K562 (cell line): ENCODE results near the gene SELENOO.

Source experiments
- BRF1 ChIP-seq: IDR thresholded peaks from 3 replicates; pipeline ENCODE4 v1.6.1; 2011; ENCODE audit warnings: borderline replicate concordance, mild to moderate bottlenecking; ENCODE audit not compliant: insufficient read length; ENCODE audit errors: extremely low read depth
- CBFA2T3 ChIP-seq: fragments of 450-650 bp; IDR thresholded peaks from 2 replicates; pipeline ENCODE4 v1.6.1; 2017
- CTCF ChIP-seq, 3 experiments: IDR thresholded peaks in 2 of 3; conservative IDR thresholded peaks in 1 of 3; 2 replicates each; pipeline ENCODE4 v1.5.1; 2011 to 2012; ENCODE audit warnings: low read length in 3 of 3, mild to moderate bottlenecking in 3 of 3, control low read depth in 2 of 3, improper control_type of control experiment in 1 of 3, inconsistent platforms in 1 of 3, low read depth in 1 of 3, mixed read lengths in 1 of 3, moderate library complexity in 1 of 3; ENCODE audit not compliant: insufficient read depth in 2 of 3
- ETV5 ChIP-seq: sonication (generic); formaldehyde crosslinking; IDR thresholded peaks from 2 replicates; pipeline ENCODE4 v1.4.0; 2020; ENCODE audit warnings: low read depth, mild to moderate bottlenecking, missing genetic modification reagents
- KLF13 ChIP-seq: fragments of 450-650 bp; IDR thresholded peaks from 2 replicates; pipeline ENCODE4 v1.6.1; 2016; ENCODE audit warnings: missing genetic modification characterization, low read depth, mild to moderate bottlenecking, missing compliant biosample characterization, moderate library complexity, borderline replicate concordance
- MAZ ChIP-seq, 2 experiments: fragments of 450-650 bp in 1 of 2; sonication (generic) in 1 of 2; formaldehyde crosslinking; IDR thresholded peaks in 1 of 2; conservative IDR thresholded peaks in 1 of 2; 2 replicates each; pipeline versions ENCODE4 v1.4.0 to v1.5.0; 2020; ENCODE audit warnings: mild to moderate bottlenecking in 1 of 2, missing genetic modification reagents in 1 of 2
- MYBL2 ChIP-seq, 2 experiments: fragments of 450-650 bp in 1 of 2; sonication (generic) in 1 of 2; formaldehyde crosslinking in 1 of 2; IDR thresholded peaks; 2 replicates each; pipeline versions ENCODE4 v1.6.1 to v1.8.1; 2017 to 2022; ENCODE audit warnings: borderline replicate concordance in 1 of 2, inconsistent platforms in 1 of 2, low read depth in 1 of 2, mild to moderate bottlenecking in 1 of 2, missing genetic modification reagents in 1 of 2, moderate library complexity in 1 of 2
- POLR2AphosphoS2 ChIP-seq: IDR thresholded peaks from 2 replicates; pipeline ENCODE4 v1.6.1; 2012; ENCODE audit warnings: low read length, improper control_type of control experiment
- RBFOX2 ChIP-seq: fragments of 200-400 bp; formaldehyde crosslinking; IDR thresholded peaks from 2 replicates; pipeline ENCODE4 v1.6.1; 2017; ENCODE audit warnings: low read depth, mild to moderate bottlenecking, low read length, moderate library complexity
- RBM22 ChIP-seq: fragments of 200-400 bp; formaldehyde crosslinking; IDR thresholded peaks from 2 replicates; pipeline ENCODE4 v1.6.1; 2018; ENCODE audit warnings: low read length, low read depth; ENCODE audit not compliant: poor library complexity, severe bottlenecking
- SRSF7 ChIP-seq: fragments of 200-400 bp; formaldehyde crosslinking; optimal IDR thresholded peaks from 2 replicates; pipeline ENCODE3; 2017; ENCODE audit warnings: mild to moderate bottlenecking, low read depth, low read length
- USF1 ChIP-seq: sonication (generic); formaldehyde crosslinking; IDR thresholded peaks from 2 replicates; pipeline ENCODE4 v1.9.0; 2022; ENCODE audit warnings: mild to moderate bottlenecking, missing genetic modification reagents
- TF ChIP-seq, protein P1 (sequence below): fragments of 250-450 bp; sonication (Bioruptor Pico); IDR thresholded peaks from 2 replicates; pipeline ENCODE4 v1.5.1; 2021; ENCODE audit warnings: mild to moderate bottlenecking

DNA sequence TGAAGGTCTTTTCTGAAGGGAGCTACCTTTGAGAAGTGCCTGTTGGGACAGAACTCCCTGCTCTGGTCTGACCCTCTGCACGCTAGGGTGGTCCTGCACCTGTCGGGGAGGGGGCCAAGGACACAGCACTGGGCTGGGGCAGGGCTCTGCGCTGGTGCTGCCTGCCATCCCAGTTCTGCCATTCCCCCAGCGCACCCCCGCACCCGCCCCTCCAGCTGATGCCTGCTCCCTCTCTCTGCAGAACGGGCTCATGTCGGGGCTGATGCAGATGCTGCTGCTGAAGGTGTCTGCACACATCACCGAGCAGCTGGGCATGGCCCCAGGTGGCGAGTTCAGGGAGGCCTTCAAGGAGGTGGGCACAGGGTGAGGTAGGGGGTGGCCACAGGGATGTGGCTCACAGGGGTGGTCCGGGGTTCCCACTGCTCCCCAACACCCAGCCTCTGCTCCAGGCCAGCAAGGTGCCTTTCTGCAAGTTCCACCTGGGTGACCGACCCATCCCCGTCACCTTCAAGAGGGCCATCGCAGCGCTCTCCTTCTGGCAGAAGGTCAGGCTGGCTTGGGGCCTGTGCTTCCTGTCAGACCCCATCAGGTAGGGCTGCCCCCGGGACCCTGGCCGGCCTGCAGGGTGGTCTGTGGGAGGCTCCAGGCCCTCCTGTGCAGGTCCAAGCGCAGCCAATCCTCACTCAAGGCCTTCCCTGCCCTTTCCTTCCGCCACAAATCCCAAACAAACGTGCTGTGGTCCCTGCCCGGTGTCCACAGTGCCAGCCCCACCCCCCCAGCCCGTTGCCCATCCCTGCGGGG is 3.6 kb upstream of the SELENOO start:
- TF ChIP-seq ETV5 (no peak), CTCF (IDR thresholded peaks at IDR 0.05 in 2 of 3, conservative IDR thresholded peaks at IDR 0.05 in 1 of 3; ENCODE audit: insufficient read depth in 2 of 3, low read depth in 1 of 3, low read length in 3 of 3) (no peak), RBM22 (no peak), MYBL2 (IDR thresholded peaks at IDR 0.05; ENCODE audit: low read depth) (no peak), MYBL2 (CRISPR knock-in tag; IDR thresholded peaks at IDR 0.05; ENCODE audit: borderline replicate concordance) (no peak), RBFOX2 (0 out of 2 replicates have a peak, but pooled peaks have one; percentile 14), POLR2AphosphoS2 (no peak), MAZ (CRISPR knock-in tag; conservative IDR thresholded peaks at IDR 0.05 in 1 of 2, IDR thresholded peaks at IDR 0.05 in 1 of 2) (no peak), SRSF7 (no peak), CBFA2T3 (no peak), BRF1 (no peak), KLF13 (tag) (no peak), USF1 (no peak)
- TF ChIP-seq, protein P1, sequence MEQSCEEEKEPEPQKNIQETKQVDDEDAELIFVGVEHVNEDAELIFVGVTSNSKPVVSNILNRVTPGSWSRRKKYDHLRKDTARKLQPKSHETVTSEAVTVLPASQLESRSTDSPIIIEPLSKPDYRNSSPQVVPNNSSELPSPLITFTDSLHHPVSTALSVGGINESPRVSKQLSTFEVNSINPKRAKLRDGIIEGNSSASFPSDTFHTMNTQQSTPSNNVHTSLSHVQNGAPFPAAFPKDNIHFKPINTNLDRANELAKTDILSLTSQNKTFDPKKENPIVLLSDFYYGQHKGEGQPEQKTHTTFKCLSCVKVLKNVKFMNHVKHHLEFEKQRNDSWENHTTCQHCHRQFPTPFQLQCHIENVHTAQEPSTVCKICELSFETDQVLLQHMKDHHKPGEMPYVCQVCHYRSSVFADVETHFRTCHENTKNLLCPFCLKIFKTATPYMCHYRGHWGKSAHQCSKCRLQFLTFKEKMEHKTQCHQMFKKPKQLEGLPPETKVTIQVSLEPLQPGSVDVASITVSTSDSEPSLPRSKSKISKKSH (CRISPR knock-in tag): no peak
